ENCODE data around the gene DOCK10.
A peak's percentile ranks its signal among the peaks of the same experiment; 100 is the strongest.

DOCK10 gene

DNA sequence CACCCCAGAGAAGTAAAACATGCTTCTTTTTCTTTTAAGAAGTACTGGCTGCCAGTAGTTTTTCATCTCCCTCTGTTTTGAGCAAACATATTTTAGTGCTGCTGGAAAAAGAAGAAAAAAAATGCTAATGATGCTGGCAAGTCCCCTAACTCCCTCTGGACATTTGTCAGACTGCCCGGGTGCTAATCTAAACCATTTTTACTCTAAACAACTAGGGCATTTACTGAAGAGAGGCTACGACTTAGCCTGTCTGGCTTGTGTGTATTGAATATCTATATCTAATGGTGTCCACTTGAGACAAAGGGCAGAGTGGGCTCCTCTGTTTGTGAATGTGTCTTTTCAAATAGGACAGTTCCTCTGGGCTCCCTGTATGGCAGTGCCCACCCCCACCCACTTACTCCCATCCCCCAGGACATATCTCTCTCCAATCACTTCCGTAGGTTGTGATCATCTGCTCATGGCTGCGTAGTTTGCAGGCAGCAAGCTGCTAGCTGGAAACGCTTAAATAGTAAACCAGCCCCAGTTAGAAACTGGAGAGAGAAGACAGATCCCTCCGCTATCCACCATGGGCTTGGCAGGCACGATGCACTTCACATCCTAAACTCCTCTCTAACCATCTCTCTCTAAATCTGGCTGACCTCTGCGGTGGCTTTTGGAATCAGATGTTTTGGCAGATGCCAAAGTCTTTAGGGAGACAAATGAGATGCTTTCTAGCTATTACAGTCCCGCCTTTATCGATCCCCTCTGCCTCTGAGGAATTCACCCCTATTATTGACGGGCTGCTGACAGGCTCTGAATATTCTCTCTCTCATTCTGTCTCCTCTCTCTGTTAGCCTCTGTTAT is 58.3 kb downstream of the DOCK10 start:
- Histone ChIP-seq H3K4me1 (ENCODE audit: control insufficient read depth, insufficient read depth, low read length, poor library complexity, severe bottlenecking) (peaks cover 43% of the 10 kb centered on the region), H3K9me3 (ENCODE audit: control insufficient read depth, low read length) (no peaks in the 10 kb centered on the region), H3K27ac (ENCODE audit: insufficient read depth, low read length, poor library complexity, severe bottlenecking) (peak overlapping the region; percentile 45), H3K27me3 (replicated peaks; ENCODE audit: control insufficient read depth, insufficient read depth, low read length, poor library complexity, severe bottlenecking) (no peaks in the 10 kb centered on the region), H3K4me3 (ENCODE audit: insufficient read depth, low read depth, low read length, poor library complexity, severe bottlenecking) (no peak overlapping the region), H3K36me3 (ENCODE audit: control insufficient read depth, insufficient read depth, low read length) (peaks cover 9% of the 10 kb centered on the region)
- no peak for DNase-seq

DNA sequence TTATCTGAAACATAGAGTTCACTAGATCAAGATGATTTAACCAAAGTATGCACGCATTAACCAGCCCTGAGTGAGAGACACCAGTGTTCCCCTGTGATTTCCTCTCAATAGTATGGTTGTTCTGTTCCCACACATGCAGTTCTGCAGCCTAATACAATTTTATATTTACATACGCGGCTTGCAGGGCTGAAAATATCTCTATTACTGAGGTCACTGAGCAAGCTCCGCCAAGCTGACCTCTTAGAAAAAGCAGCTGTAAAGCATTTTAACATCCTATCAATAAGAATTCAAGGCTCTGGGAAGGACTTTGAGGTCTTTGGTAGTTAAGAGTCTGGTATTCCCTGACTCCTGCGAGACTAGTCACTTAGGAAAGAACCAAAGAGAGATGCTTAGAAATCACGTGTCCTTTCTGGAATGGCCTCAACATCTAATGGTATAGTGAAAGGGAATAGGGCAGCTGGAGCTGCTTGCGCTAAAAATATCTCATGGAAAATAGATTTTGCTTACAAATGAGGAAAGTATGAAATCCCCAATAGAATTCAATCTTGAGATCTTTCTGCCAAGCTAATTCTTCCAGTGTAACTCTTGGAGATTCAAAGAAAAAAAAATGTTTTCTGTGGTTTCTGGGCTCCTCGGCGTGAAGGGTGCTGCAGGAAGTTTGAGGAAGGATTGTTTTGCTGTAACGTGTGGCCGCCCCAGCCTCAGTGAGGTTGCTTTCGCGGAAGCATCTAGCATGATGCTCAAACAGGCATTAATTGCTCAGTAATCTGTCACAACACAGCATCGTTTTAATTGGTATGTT is 59.2 kb downstream of the DOCK10 start:
- Histone ChIP-seq H3K4me3 (ENCODE audit: insufficient read depth, low read depth, low read length, poor library complexity, severe bottlenecking) (no peak overlapping the region), H3K4me1 (ENCODE audit: control insufficient read depth, insufficient read depth, low read length, poor library complexity, severe bottlenecking) (peaks cover 40% of the 10 kb centered on the region), H3K27me3 (replicated peaks; ENCODE audit: control insufficient read depth, insufficient read depth, low read length, poor library complexity, severe bottlenecking) (no peaks in the 10 kb centered on the region), H3K27ac (ENCODE audit: insufficient read depth, low read length, poor library complexity, severe bottlenecking) (peak overlapping the region; percentile 45), H3K36me3 (ENCODE audit: control insufficient read depth, insufficient read depth, low read length) (peaks cover 5% of the 10 kb centered on the region), H3K9me3 (ENCODE audit: control insufficient read depth, low read length) (no peaks in the 10 kb centered on the region)
- peak in 1 of 3 donors; percentile 6 for DNase-seq

DNA sequence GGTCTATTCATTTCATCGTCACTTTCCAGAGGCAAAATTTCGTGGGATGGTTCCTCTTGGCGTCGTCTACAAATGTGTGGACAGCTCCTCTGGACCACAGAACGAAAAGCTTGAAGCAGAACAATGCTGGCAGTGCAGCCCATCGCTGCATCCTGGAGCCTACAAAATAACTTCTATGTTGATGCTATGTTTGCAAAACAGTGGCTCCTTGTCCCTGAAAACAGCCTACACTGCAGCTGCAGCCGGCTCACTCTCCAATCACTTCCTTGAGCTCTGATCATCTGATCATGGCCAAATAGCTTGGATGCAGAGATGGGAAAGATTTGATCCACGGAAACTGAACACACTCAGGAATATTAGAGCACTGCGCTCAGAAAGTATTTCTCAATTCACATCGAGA is 60.0 kb downstream of the DOCK10 start:
- no peak for DNase-seq
- Histone ChIP-seq H3K36me3 (ENCODE audit: control insufficient read depth, insufficient read depth, low read length) (peaks cover 5% of the 10 kb centered on the region), H3K27me3 (replicated peaks; ENCODE audit: control insufficient read depth, insufficient read depth, low read length, poor library complexity, severe bottlenecking) (no peaks in the 10 kb centered on the region), H3K27ac (ENCODE audit: insufficient read depth, low read length, poor library complexity, severe bottlenecking) (no peak overlapping the region), H3K4me1 (ENCODE audit: control insufficient read depth, insufficient read depth, low read length, poor library complexity, severe bottlenecking) (peaks cover 31% of the 10 kb centered on the region), H3K4me3 (ENCODE audit: insufficient read depth, low read depth, low read length, poor library complexity, severe bottlenecking) (no peak overlapping the region), H3K9me3 (ENCODE audit: control insufficient read depth, low read length) (no peaks in the 10 kb centered on the region)

DNA sequence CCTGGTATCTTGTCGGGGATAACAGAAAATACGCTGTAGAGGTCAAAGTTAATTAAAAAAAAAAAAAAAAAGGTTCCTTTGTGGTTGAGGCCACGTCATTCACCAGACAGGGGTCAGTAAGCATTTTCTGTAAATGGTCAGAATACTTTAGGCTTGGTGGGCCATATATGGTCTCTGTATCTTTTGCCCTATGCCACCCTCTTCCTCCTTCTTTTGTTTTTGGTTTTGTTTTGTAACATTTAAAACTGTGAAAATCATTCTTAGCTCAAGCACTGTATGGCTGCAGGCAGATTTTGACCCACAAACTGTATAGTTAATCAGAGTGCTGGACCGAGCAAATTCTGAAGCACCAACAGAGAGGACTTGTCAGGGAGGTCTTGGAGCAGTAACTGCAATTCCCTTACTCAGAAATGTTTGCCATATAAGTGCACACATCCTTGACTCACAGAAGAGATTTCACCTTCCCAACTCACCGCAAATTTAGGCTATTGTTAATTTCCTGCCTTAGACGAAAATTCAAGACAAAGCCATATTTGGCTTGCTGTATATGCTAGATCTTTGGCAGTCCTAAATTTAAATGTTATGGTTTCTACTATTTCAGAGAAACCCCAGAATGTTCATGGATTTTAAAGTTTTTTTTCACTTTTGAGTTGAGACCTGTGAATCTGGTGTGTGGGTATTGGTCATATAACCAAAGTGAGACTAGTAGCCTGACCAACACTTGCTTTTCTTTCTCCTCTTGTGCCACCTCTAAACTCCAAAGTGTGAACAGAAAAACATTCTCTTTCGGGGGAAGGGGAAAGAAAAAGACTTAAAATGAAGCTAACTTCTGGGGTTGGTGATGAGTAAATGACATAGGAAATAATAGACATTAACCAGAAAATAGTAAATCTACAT is 65.4 kb downstream of the DOCK10 start:
- no peak for DNase-seq
- peaks cover 5% of the 10 kb centered on the region for H3K36me3 ChIP-seq (ENCODE audit: control insufficient read depth, insufficient read depth, low read length)
- H3K4me1 ChIP-seq (ENCODE audit: control insufficient read depth, insufficient read depth, low read length, poor library complexity, severe bottlenecking) = peaks cover 5% of the 10 kb centered on the region
- H3K27me3 ChIP-seq (replicated peaks; ENCODE audit: control insufficient read depth, insufficient read depth, low read length, poor library complexity, severe bottlenecking) = no peaks in the 10 kb centered on the region
- no peak overlapping the region for H3K4me3 ChIP-seq (ENCODE audit: insufficient read depth, low read depth, low read length, poor library complexity, severe bottlenecking)
- H3K9me3 ChIP-seq (ENCODE audit: control insufficient read depth, low read length) = no peaks in the 10 kb centered on the region
- no peak overlapping the region for H3K27ac ChIP-seq (ENCODE audit: insufficient read depth, low read length, poor library complexity, severe bottlenecking)

DNA sequence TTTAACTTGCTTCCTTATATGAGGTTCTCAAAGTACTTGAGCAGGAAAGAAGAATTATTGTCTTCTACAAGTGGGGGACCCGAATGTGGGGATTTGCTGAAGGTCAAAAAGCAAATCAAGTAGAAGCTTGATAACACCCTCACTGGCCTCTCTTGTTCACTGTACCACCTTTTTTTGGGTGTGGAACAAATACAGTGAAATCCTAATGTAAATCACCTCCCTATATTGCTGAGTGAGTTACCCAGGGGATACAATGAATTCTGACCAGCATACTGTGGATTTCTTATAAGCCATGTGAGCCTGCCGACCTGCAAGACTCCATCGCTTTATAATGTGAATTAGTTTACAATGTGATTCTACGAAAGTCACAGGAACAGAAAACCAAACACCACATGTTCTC is 66.5 kb downstream of the DOCK10 start:
- H3K27me3 ChIP-seq (replicated peaks; ENCODE audit: control insufficient read depth, insufficient read depth, low read length, poor library complexity, severe bottlenecking) = no peaks in the 10 kb centered on the region
- H3K4me3 ChIP-seq (ENCODE audit: insufficient read depth, low read depth, low read length, poor library complexity, severe bottlenecking) = no peak overlapping the region
- H3K36me3 ChIP-seq (ENCODE audit: control insufficient read depth, insufficient read depth, low read length) = peaks cover 5% of the 10 kb centered on the region
- no peak overlapping the region for H3K27ac ChIP-seq (ENCODE audit: insufficient read depth, low read length, poor library complexity, severe bottlenecking)
- H3K4me1 ChIP-seq (ENCODE audit: control insufficient read depth, insufficient read depth, low read length, poor library complexity, severe bottlenecking) = peaks cover 9% of the 10 kb centered on the region
- no peak for DNase-seq
- H3K9me3 ChIP-seq (ENCODE audit: control insufficient read depth, low read length) = no peaks in the 10 kb centered on the region

DNA sequence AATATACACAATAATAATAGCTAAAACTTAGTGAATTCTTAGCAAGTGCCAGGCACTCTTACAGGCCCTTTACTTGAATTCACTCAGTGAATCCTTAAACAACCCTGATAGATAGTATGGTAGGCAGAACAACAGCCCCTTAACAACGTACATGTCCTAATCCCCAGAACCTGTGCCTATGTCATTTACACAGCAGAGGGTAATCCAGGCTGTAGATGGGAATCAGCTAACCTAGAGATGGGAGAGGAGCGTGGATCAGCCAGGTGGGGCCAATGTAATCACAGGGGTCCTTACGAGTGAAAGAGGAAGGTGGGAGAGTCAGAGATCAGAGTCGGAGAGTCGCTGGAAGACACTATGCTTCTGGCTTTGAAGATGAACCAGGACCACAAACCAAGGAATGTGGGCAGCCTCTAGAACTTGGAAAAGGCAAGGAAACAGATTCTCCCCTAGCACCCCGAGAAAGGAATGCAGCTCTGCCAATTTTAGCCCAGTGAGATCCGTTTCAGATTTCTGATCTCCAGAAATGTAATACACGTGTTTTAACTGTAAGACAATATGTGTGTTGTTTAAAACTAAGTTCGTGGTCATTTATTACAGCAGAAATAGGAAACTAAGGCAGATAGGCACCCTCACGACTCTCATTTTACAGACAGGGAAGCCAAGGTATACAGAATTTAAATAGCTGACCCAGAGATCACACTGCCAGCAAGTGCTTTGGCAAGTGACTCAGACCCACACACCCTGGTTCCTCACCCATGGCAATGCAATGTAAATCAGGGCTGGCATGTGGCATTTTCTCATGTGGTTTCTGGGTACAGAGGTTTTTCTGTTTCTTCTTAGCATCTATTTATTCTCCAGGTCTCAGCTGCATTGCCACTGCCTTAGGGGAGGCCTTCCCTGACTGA is 68.9 kb downstream of the DOCK10 start:
- Histone ChIP-seq H3K9me3 (ENCODE audit: control insufficient read depth, low read length) (no peaks in the 10 kb centered on the region), H3K36me3 (ENCODE audit: control insufficient read depth, insufficient read depth, low read length) (no peaks in the 10 kb centered on the region), H3K27ac (ENCODE audit: insufficient read depth, low read length, poor library complexity, severe bottlenecking) (no peak overlapping the region), H3K4me1 (ENCODE audit: control insufficient read depth, insufficient read depth, low read length, poor library complexity, severe bottlenecking) (peaks cover 21% of the 10 kb centered on the region), H3K27me3 (replicated peaks; ENCODE audit: control insufficient read depth, insufficient read depth, low read length, poor library complexity, severe bottlenecking) (no peaks in the 10 kb centered on the region), H3K4me3 (ENCODE audit: insufficient read depth, low read depth, low read length, poor library complexity, severe bottlenecking) (no peak overlapping the region)
- no peak for DNase-seq

DNA sequence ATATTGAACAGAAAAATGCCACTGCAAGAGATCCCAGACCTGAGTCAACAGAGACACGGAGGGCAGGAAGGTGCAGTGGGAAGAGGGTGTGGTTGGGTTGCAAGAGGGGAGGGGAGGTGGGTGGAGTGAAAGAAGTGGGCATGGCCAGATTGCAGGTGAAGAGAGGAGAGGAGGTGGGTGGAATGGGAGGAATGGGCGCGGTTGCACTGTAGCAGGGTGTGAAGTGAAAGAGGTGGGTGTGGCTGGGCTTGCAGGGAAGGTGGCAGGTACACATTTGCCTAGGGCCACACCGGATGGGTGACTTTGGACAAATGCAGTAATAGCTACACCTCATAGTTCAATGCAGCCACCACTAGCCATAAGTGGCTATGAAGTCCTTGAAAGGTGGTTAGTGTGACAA is 71.1 kb downstream of the DOCK10 start:
- Histone ChIP-seq H3K36me3 (ENCODE audit: control insufficient read depth, insufficient read depth, low read length) (no peaks in the 10 kb centered on the region), H3K9me3 (ENCODE audit: control insufficient read depth, low read length) (no peaks in the 10 kb centered on the region), H3K27me3 (replicated peaks; ENCODE audit: control insufficient read depth, insufficient read depth, low read length, poor library complexity, severe bottlenecking) (no peaks in the 10 kb centered on the region), H3K27ac (ENCODE audit: insufficient read depth, low read length, poor library complexity, severe bottlenecking) (no peak overlapping the region), H3K4me3 (ENCODE audit: insufficient read depth, low read depth, low read length, poor library complexity, severe bottlenecking) (no peak overlapping the region), H3K4me1 (ENCODE audit: control insufficient read depth, insufficient read depth, low read length, poor library complexity, severe bottlenecking) (peaks cover 21% of the 10 kb centered on the region)
- no peak for DNase-seq

DNA sequence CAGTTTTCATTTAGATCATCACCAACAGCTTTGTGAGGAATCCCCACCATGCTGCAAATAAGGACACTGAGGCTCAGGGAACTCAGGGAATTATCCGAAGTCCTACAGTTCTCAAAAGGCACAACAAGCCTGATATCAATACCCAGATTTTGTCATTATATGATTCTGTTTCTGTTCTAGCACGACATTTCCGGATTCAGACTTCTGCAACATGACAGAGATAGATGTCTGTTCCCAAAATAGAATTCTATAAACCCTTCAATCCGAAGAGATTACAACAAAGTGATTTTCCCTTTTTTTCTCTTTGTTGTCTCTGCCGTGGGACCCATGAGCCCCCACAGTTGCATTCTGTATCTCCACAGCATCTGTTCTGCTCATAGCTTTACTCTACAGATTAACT is 72.0 kb downstream of the DOCK10 start:
- Histone ChIP-seq H3K9me3 (ENCODE audit: control insufficient read depth, low read length) (no peaks in the 10 kb centered on the region), H3K4me1 (ENCODE audit: control insufficient read depth, insufficient read depth, low read length, poor library complexity, severe bottlenecking) (peaks cover 21% of the 10 kb centered on the region), H3K36me3 (ENCODE audit: control insufficient read depth, insufficient read depth, low read length) (no peaks in the 10 kb centered on the region), H3K27ac (ENCODE audit: insufficient read depth, low read length, poor library complexity, severe bottlenecking) (no peak overlapping the region), H3K27me3 (replicated peaks; ENCODE audit: control insufficient read depth, insufficient read depth, low read length, poor library complexity, severe bottlenecking) (no peaks in the 10 kb centered on the region), H3K4me3 (ENCODE audit: insufficient read depth, low read depth, low read length, poor library complexity, severe bottlenecking) (no peak overlapping the region)
- DNase-seq = no peak

DNA sequence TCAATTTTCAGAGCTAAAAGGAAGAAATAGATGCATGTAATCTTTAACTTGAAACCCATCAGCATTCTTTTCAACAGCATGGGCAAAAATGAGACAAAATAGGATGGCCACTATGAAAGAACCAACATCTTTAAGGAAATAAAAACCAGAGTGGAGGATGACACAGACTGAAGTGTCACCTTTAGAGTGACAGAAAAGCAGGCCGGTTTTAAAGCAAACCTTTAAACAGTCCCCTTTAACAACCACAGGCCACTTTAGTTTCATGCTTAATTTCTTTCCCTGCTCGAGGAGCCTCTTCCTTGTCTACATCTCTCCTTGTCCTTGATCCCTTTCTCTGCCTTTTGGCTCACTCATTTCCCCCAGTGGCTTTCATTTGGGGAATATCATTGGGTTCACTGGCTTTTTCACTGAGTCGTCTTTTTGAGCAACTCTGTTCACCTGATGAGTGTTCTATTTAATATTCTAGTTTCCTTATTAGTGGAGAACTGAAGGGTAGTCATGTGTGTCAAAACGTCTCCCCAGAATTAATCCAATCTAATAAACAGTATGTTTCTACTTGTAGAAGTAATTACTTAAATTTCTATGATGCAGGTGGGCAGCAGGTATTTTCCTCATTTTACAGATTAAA is 72.5 kb downstream of the DOCK10 start:
- Histone ChIP-seq H3K9me3 (ENCODE audit: control insufficient read depth, low read length) (no peaks in the 10 kb centered on the region), H3K4me3 (ENCODE audit: insufficient read depth, low read depth, low read length, poor library complexity, severe bottlenecking) (no peak overlapping the region), H3K4me1 (ENCODE audit: control insufficient read depth, insufficient read depth, low read length, poor library complexity, severe bottlenecking) (peaks cover 21% of the 10 kb centered on the region), H3K27me3 (replicated peaks; ENCODE audit: control insufficient read depth, insufficient read depth, low read length, poor library complexity, severe bottlenecking) (no peaks in the 10 kb centered on the region), H3K36me3 (ENCODE audit: control insufficient read depth, insufficient read depth, low read length) (no peaks in the 10 kb centered on the region), H3K27ac (ENCODE audit: insufficient read depth, low read length, poor library complexity, severe bottlenecking) (no peak overlapping the region)
- DNase-seq = no peak
